GM12878 (cell line): ENCODE measurements around the gene FNDC3B. TPM values are rescaled to one million over a fixed set of nuclear protein-coding genes. Genes with fewer than 3 reads are reported as not detected.

Source experiments
- ATAC-seq: fragments of 200-7000 bp; cut with Tn5 transposase; 3 replicates; pipeline ENCODE4 v1.9.1; 2020; ENCODE audit warnings: mild to moderate bottlenecking, moderate library complexity
- BruUV-seq: library from RNA; stranded (reverse); fragments of 400-500 nt; replicated peaks from 2 replicates; lab custom pipeline; 2021; lab: Mats Ljungman, UMichigan
- CTCF ChIA-PET: fragments of 300-600 bp; sonication (Branson Sonifier 250); formaldehyde crosslinking; extraction: SDS; loops from one replicate; lab custom pipeline; 2021; ENCODE audit warnings: inconsistent platforms; lab: Yijun Ruan, JAX
- POLR2A ChIA-PET: fragments of 350-600 bp; formaldehyde crosslinking; extraction: SDS; loops from one replicate; lab custom pipeline; 2021; ENCODE audit warnings: inconsistent platforms; lab: Charles Lee
- RAD21 ChIA-PET: fragments of 300-600 bp; sonication (Branson Sonifier 250); formaldehyde crosslinking; loops from one replicate; lab custom pipeline; 2023; ENCODE audit warnings: antibody characterized with exemption; ENCODE audit not compliant: unreplicated experiment; lab: Charles Lee
- SMC1A ChIA-PET: fragments of 300-600 bp; sonication (Branson Sonifier 250); formaldehyde crosslinking; loops from one replicate; lab custom pipeline; 2023; ENCODE audit not compliant: unreplicated experiment, uncharacterized antibody; lab: Charles Lee
- DNase-seq: peaks from one replicate; pipeline ENCODE4 v3.0.0-alpha.2; 2011; ENCODE audit warnings: low read depth, low spot score
- FAIRE-seq: peaks from 3 replicates; lab custom pipeline; 2011; peaks lifted over from hg19 to GRCh38; lab: Jason Lieb, UNC
- H2AFZ ChIP-seq: 2 replicates; pipeline ENCODE4 v1.6.0; 2011; ENCODE audit warnings: low read depth, low read length, control low read depth; ENCODE audit not compliant: control insufficient read depth
- H3K27ac ChIP-seq: 2 replicates; pipeline ENCODE4 v1.5.1; 2011; ENCODE audit warnings: control low read depth; ENCODE audit not compliant: control insufficient read depth, insufficient read depth
- H3K27me3 ChIP-seq, 2 experiments: replicated peaks in 1 of 2; 2 replicates each; pipeline versions ENCODE4 v1.6.0 to v1.6.1; 2011; ENCODE audit warnings: low read length in 1 of 2; ENCODE audit not compliant: control insufficient read depth in 2 of 2, insufficient read depth in 2 of 2
- H3K36me3 ChIP-seq, 2 experiments: 2 replicates each; pipeline ENCODE4 v1.5.1; 2011; ENCODE audit warnings: low read length in 1 of 2; ENCODE audit not compliant: control insufficient read depth in 2 of 2, insufficient read depth in 2 of 2
- H3K4me1 ChIP-seq: 2 replicates; pipeline ENCODE4 v1.6.1; 2011; ENCODE audit warnings: mild to moderate bottlenecking, low read length, moderate library complexity, mixed read lengths; ENCODE audit not compliant: control insufficient read depth, insufficient read depth
- H3K4me2 ChIP-seq: 2 replicates; pipeline ENCODE4 v1.6.0; 2011; ENCODE audit warnings: control low read depth; ENCODE audit not compliant: control insufficient read depth, insufficient read depth
- H3K4me3 ChIP-seq: fragments of 200-600 bp; sonication (generic); 2 replicates; pipeline ENCODE4 v1.5.1; 2016
- H3K79me2 ChIP-seq: 2 replicates; pipeline ENCODE4 v1.6.0; 2011; ENCODE audit warnings: low read length; ENCODE audit not compliant: control insufficient read depth, insufficient read depth
- H3K9ac ChIP-seq: 2 replicates; pipeline ENCODE4 v1.8.0; 2011; ENCODE audit warnings: low read length, control low read depth, mixed read lengths; ENCODE audit not compliant: control insufficient read depth, insufficient read depth
- H3K9me3 ChIP-seq: replicated peaks from 3 replicates; pipeline ENCODE4 v1.5.1; 2011; ENCODE audit warnings: mild to moderate bottlenecking, low read length; ENCODE audit not compliant: control insufficient read depth, insufficient read depth
- H4K20me1 ChIP-seq: 2 replicates; pipeline ENCODE4 v1.6.0; 2011; ENCODE audit not compliant: control insufficient read depth, insufficient read depth
- ATF3 ChIP-seq: IDR thresholded peaks from 2 replicates; pipeline ENCODE4 v1.6.1; 2011; ENCODE audit warnings: low read depth, mild to moderate bottlenecking, low read length, moderate library complexity, borderline replicate concordance; ENCODE audit errors: extremely low read depth
- CEBPZ ChIP-seq: fragments of 150-350 bp; IDR thresholded peaks from 2 replicates; pipeline ENCODE4 v1.6.1; 2016; ENCODE audit warnings: low read depth, low read length
- GATAD2B ChIP-seq: fragments of 450-650 bp; conservative IDR thresholded peaks from 2 replicates; pipeline ENCODE4 v1.6.1; 2017; ENCODE audit warnings: low read depth, mild to moderate bottlenecking, moderate library complexity
- HDGF ChIP-seq: fragments of 450-650 bp; IDR thresholded peaks from 2 replicates; pipeline ENCODE4 v1.6.1; 2016; ENCODE audit warnings: antibody characterized with exemption
- MTA2 ChIP-seq: fragments of 450-650 bp; IDR thresholded peaks from 2 replicates; pipeline ENCODE4 v1.6.1; 2016; ENCODE audit warnings: low read depth, mild to moderate bottlenecking, moderate library complexity
- MXI1 ChIP-seq: fragments of 150-350 bp; IDR thresholded peaks from 2 replicates; pipeline ENCODE4 v1.6.1; 2011; ENCODE audit warnings: low read depth, mild to moderate bottlenecking, inconsistent platforms, low read length, improper control_type of control experiment
- PRDM15 ChIP-seq: fragments of 450-650 bp; formaldehyde crosslinking; IDR thresholded peaks from 2 replicates; pipeline ENCODE4 v1.4.0; 2020; ENCODE audit warnings: mild to moderate bottlenecking, moderate library complexity
- RAD51 ChIP-seq: fragments of 450-650 bp; IDR thresholded peaks from 2 replicates; pipeline ENCODE4 v1.6.1; 2016; ENCODE audit warnings: moderate library complexity, mild to moderate bottlenecking, inconsistent platforms
- RBBP5 ChIP-seq: fragments of 200-600 bp; sonication (generic); conservative IDR thresholded peaks from 2 replicates; pipeline ENCODE4 v1.6.1; 2016
- RCOR1 ChIP-seq: conservative IDR thresholded peaks from 2 replicates; pipeline ENCODE4 v1.6.1; 2012; ENCODE audit warnings: low read depth, low read length, improper control_type of control experiment
- SMC3 ChIP-seq: IDR thresholded peaks from 2 replicates; pipeline ENCODE4 v1.6.1; 2011; ENCODE audit warnings: low read length, improper control_type of control experiment, borderline replicate concordance
- USF2 ChIP-seq: IDR thresholded peaks from 2 replicates; pipeline ENCODE4 v1.6.1; 2011; ENCODE audit warnings: low read depth, low read length, improper control_type of control experiment, borderline replicate concordance
- YBX1 ChIP-seq: fragments of 450-650 bp; IDR thresholded peaks from 2 replicates; pipeline ENCODE4 v1.6.1; 2016; ENCODE audit warnings: antibody characterized with exemption
- ZSCAN29 ChIP-seq: fragments of 450-650 bp; IDR thresholded peaks from 2 replicates; pipeline ENCODE4 v1.6.1; 2017; ENCODE audit warnings: mild to moderate bottlenecking, moderate library complexity
- WGBS: methylation state at CpG from one replicate; pipeline ENCODE4 v1.1.6; 2016; ENCODE audit warnings: low lambda C conversion rate; ENCODE audit not compliant: insufficient replicate concordance, insufficient coverage; ENCODE audit errors: missing lambda C conversion rate; 5-methylcytosine and 5-hydroxymethylcytosine counted together
- in situ Hi-C: fragments of 300-500 bp; cut with MboI; formaldehyde crosslinking; loops from 9 replicates; pipeline ENCODE4 v1.14.3; 2018; ENCODE audit warnings: mixed read lengths
- intact Hi-C: fragments of 100-400 bp; cut with micrococcal nuclease; formaldehyde crosslinking; loops from one replicate; pipeline ENCODE4 v1.14.2; 2022; ENCODE audit not compliant: unreplicated experiment
- polyA plus RNA-seq, 11 experiments: library from polyadenylated mRNA; depleted of rRNA in 4 of 11; unstranded in 6 of 11; stranded (reverse) in 5 of 11; fragments of >200 nt; fragmentation: Nextera tagmentation in 4 of 11; fragmentation: Illumina TruSeq in 1 of 11; extraction: Ambion mirVana in 4 of 11; extraction: Trizol in 1 of 11; gene quantifications; 1 replicate in 1 of 11; 2 replicates in 10 of 11; pipeline versions ENCODE4 v1.2.1 to v1.2.3, GENCODE V29; 2011 to 2016; ENCODE audit warnings: inconsistent platforms in 2 of 11, missing spikeins in 2 of 11, low read depth in 1 of 11
- total RNA-seq, 4 experiments: library from RNA; depleted of rRNA in 3 of 4; stranded (reverse); fragments of >200 nt in 3 of 4; fragmentation: Illumina TruSeq in 1 of 4; extraction: Trizol in 1 of 4; gene quantifications; 2 replicates each; pipeline versions ENCODE4 v1.2.1 to v1.2.3, GENCODE V29; 2013 to 2021

The FNDC3B gene
- total and polyA plus RNA-seq, 10 of the 15 experiments (the other 5 are each of a cell fraction or from before 2014, with no cell fraction given) = 7.9 to 35.0 (median 18.5) TPM

- BruUV-seq = no TSS peak
- no peaks in the 10 kb centered on the region; the same call in 1 of the 2 replicates for H4K20me1 ChIP-seq
- FAIRE-seq (peak; percentile 44), DNase-seq (no peak), ATAC-seq (peak; percentile 86)
- 78% methylated on average over 6 of the region's 6 CpGs for WGBS
- ChIA-PET CTCF (interaction anchor here (0.7 to 1.9 kb wide), 8 partner anchors 9 to 163 kb away, joined by 3 to 7 read pairs (median 3); no protein-coding TSS in a partner anchor), SMC1A (interaction anchor here (0.8 to 23.1 kb wide), 13 partner anchors 8 to 177 kb away, joined by 3 to 441 read pairs (median 5); no protein-coding TSS in a partner anchor), RAD21 (interaction anchor here (0.5 to 4.3 kb wide), 16 partner anchors 15 to 187 kb away, joined by 3 to 46 read pairs (median 4); no protein-coding TSS in a partner anchor), POLR2A (interaction anchor here (0.5 to 6.8 kb wide), 13 partner anchors 8 to 1975 kb away, joined by 3 to 54 read pairs (median 5); no protein-coding TSS in a partner anchor)
- no peak overlapping the region; the same call in 1 of the 2 replicates for H3K4me2 ChIP-seq
- H3K27me3 ChIP-seq = no peaks in the 10 kb centered on the region
- no peak overlapping the region for H2AFZ ChIP-seq
- intact Hi-C loops (loop anchor here (1.0 kb wide), 1 partner anchor 23 kb away; no protein-coding TSS in a partner anchor), in situ Hi-C loops (no loop called here)
- H3K9ac ChIP-seq = no peak overlapping the region
- H3K4me3 ChIP-seq = no peak overlapping the region; the same call in 1 of the 2 replicates
- peaks cover 28% of the 10 kb centered on the region for H3K4me1 ChIP-seq
- no peaks in the 10 kb centered on the region; a peak in 1 of 4 replicates for H3K36me3 ChIP-seq
- H3K9me3 ChIP-seq = no peaks in the 10 kb centered on the region; the same call in 1 of the 3 replicates
- H3K79me2 ChIP-seq = peaks cover 62% of the 10 kb centered on the region
- peak overlapping the region; percentile 78 for H3K27ac ChIP-seq
- no peak for TF ChIP-seq SMC3
- TF ChIP-seq MTA2 = peak; percentile 87
- no peak for TF ChIP-seq PRDM15 (CRISPR knock-in tag)
- no peak for TF ChIP-seq RCOR1
- TF ChIP-seq MXI1 = no peak
- TF ChIP-seq RAD51 = no peak
- TF ChIP-seq YBX1 = no peak
- TF ChIP-seq ATF3 = no peak
- no peak for TF ChIP-seq USF2
- TF ChIP-seq RBBP5 = no peak
- no peak for TF ChIP-seq CEBPZ
- TF ChIP-seq GATAD2B = peak; percentile 29; the same call in 1 of the 2 replicates
- TF ChIP-seq HDGF = no peak
- TF ChIP-seq ZSCAN29 = no peak
Measured at GRCh38 chr3:172154768-172155664, 115.6 kb downstream of the FNDC3B start.
